ENCODE data around the gene SPACA7.

GRCh38 chr13:112332727-112333126 is 43.4 kb upstream of the SPACA7 start:
- TF ChIP-seq POLR2A (conservative IDR thresholded peaks at IDR 0.05) (no peak), CTCF (IDR thresholded peaks at IDR 0.05 in 2 of 3, conservative IDR thresholded peaks at IDR 0.05 in 1 of 3; ENCODE audit: insufficient read depth in 2 of 3, low read depth in 1 of 3, low read length in 3 of 3) (no peak), CHD4 (IDR thresholded peaks at IDR 0.05; ENCODE audit: insufficient read depth, insufficient replicate concordance, low read depth, low read length, poor library complexity, severe bottlenecking) (no peak), ZC3H4 (CRISPR knock-in tag; IDR thresholded peaks at IDR 0.05; ENCODE audit: borderline replicate concordance) (no peak), NUFIP1 (IDR thresholded peaks at IDR 0.05; ENCODE audit: partially characterized antibody) (no peak), TCF7L2 (IDR thresholded peaks at IDR 0.05; ENCODE audit: low read depth, low read length) (no peak), ZNF384 (IDR thresholded peaks at IDR 0.05; ENCODE audit: low read depth, low read length) (no peak)

Measured in K562 (cell line).